Prostate gland (tissue), 2 donors: ENCODE results near the gene SPON2. TPM values are rescaled to one million over a fixed set of nuclear protein-coding genes. Genes with fewer than 3 reads are reported as not detected.

Experiments
- DNase-seq: peaks from one replicate; pipeline ENCODE4 v3.0.0-alpha.2; 2019; ENCODE audit warnings: low spot score
- H3K27ac ChIP-seq, 2 donors: fragments of 200-600 bp; sonication (generic); 2 replicates each; pipeline ENCODE4 v1.5.1; 2017 to 2019
- H3K27me3 ChIP-seq: fragments of 200-600 bp; sonication (generic); replicated peaks from 2 replicates; pipeline ENCODE4 v1.5.1; 2019; ENCODE audit not compliant: insufficient read depth
- H3K36me3 ChIP-seq, 2 donors: fragments of 200-600 bp; sonication (generic); 1 replicate in 1 of 2; 2 replicates in 1 of 2; pipeline versions ENCODE4 v1.5.1 to v1.8.1; 2017 to 2019
- H3K4me1 ChIP-seq: fragments of 200-600 bp; sonication (generic); replicated peaks from 2 replicates; pipeline ENCODE4 v1.5.1; 2019
- H3K4me3 ChIP-seq, 2 donors: fragments of 200-600 bp; sonication (generic); 2 replicates each; pipeline ENCODE4 v1.5.1; 2017 to 2019
- H3K9me3 ChIP-seq: fragments of 200-600 bp; sonication (generic); 2 replicates; pipeline ENCODE4 v1.5.1; 2017
- POLR2A ChIP-seq: fragments of 450-650 bp; IDR thresholded peaks from one replicate; pipeline ENCODE4 v1.6.1; 2016; ENCODE audit warnings: antibody characterized with exemption, mild to moderate bottlenecking
- POLR2AphosphoS5 ChIP-seq: sonication (generic); formaldehyde crosslinking; IDR thresholded peaks from one replicate; pipeline ENCODE4 v1.6.1; 2017; ENCODE audit warnings: antibody characterized with exemption
- WGBS: methylation state at CpG from one replicate; pipeline ENCODE4 v1.1.5; 2018; 5-methylcytosine and 5-hydroxymethylcytosine counted together
- intact Hi-C: fragments of 100-400 bp; cut with DNase I; formaldehyde crosslinking; loops from one replicate; pipeline ENCODE4 v1.14.2; 2022
- total RNA-seq, 2 donors: library from RNA; depleted of rRNA; stranded (reverse); fragments of >200 nt; gene quantifications; one replicate each; pipeline ENCODE4 v1.1.0, GENCODE V29; 2016
- TF ChIP-seq, protein P1 (sequence below), 4 experiments: fragments of 200-600 bp in 2 of 4; fragments of 450-650 bp in 2 of 4; sonication (generic) in 2 of 4; IDR thresholded peaks; 1 replicate in 3 of 4; 2 replicates in 1 of 4; pipeline ENCODE4 v1.5.1; 2016 to 2019; ENCODE audit warnings: antibody characterized with exemption in 4 of 4, mild to moderate bottlenecking in 2 of 4, moderate library complexity in 2 of 4

The SPON2 gene
- total RNA-seq, 2 donors from 2014 or later = 107 to 134 TPM

DNA sequence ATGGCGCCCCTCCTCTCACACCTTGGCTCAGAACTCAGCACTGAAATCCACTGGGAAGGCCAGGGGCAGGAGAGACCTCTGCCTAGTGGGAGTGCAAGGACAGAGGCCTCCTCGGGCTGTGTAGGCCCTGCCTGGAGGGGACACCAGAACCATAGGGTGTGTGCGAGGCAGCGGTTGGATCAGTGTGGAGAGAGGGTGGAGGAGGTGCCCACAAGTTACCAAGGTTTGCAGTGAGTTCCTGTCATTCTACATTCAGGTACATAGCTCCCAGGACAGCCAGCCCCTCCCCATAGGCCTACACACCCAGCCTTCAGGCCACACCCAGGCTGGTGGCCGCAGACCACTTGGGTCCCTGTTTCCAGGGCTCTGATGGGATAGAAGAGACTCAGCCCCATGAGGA is 19.2 kb upstream of the SPON2 start:
- 83% methylated on average over 5 of the region's 5 CpGs for WGBS
- Histone ChIP-seq H3K27ac (peak overlapping the region; percentile 62 to 71), H3K4me1 (peaks cover 8% of the 10 kb centered on the region), H3K9me3 (no peaks in the 10 kb centered on the region), H3K27me3 (no peaks in the 10 kb centered on the region), H3K4me3 (no peak overlapping the region), H3K36me3 (no peaks in the 10 kb centered on the region)
- no peak for TF ChIP-seq POLR2AphosphoS5
- no peak for TF ChIP-seq POLR2A
- TF ChIP-seq, protein P1, sequence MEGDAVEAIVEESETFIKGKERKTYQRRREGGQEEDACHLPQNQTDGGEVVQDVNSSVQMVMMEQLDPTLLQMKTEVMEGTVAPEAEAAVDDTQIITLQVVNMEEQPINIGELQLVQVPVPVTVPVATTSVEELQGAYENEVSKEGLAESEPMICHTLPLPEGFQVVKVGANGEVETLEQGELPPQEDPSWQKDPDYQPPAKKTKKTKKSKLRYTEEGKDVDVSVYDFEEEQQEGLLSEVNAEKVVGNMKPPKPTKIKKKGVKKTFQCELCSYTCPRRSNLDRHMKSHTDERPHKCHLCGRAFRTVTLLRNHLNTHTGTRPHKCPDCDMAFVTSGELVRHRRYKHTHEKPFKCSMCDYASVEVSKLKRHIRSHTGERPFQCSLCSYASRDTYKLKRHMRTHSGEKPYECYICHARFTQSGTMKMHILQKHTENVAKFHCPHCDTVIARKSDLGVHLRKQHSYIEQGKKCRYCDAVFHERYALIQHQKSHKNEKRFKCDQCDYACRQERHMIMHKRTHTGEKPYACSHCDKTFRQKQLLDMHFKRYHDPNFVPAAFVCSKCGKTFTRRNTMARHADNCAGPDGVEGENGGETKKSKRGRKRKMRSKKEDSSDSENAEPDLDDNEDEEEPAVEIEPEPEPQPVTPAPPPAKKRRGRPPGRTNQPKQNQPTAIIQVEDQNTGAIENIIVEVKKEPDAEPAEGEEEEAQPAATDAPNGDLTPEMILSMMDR (IDR thresholded peaks at IDR 0.05) = no peak
- DNase-seq = no peak
- intact Hi-C loops = no loop called here

DNA sequence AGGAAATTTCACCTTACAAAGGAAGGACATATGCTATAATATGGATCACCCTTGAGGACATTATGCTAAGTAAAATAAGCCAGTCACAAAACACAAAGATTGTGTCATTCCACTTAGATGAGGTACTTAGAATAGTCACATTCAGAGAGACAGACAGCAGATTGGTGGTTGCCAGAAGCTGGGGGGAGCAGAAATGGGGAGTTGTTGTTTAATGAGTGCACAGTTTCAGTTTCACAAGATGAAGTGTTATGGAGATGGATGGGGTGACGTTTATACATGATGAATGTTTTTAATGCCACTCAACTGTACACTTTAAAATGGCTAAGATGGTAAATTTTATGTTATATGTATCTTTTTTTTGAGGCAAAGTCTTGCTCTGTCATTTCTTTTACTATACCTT is 14.8 kb upstream of the SPON2 start:
- no peaks in the 10 kb centered on the region for H3K36me3 ChIP-seq
- peaks cover under 1% of the 10 kb centered on the region for H3K4me1 ChIP-seq
- intact Hi-C loops = no loop called here
- no peak overlapping the region for H3K4me3 ChIP-seq
- no peaks in the 10 kb centered on the region for H3K9me3 ChIP-seq
- no peaks in the 10 kb centered on the region for H3K27me3 ChIP-seq
- no peak for TF ChIP-seq POLR2A
- TF ChIP-seq POLR2AphosphoS5 = no peak
- TF ChIP-seq, protein P1 (IDR thresholded peaks at IDR 0.05) = no peak
- H3K27ac ChIP-seq = no peak overlapping the region
- DNase-seq = no peak
- 50% methylated on average over 1 of the region's 1 CpG for WGBS

DNA sequence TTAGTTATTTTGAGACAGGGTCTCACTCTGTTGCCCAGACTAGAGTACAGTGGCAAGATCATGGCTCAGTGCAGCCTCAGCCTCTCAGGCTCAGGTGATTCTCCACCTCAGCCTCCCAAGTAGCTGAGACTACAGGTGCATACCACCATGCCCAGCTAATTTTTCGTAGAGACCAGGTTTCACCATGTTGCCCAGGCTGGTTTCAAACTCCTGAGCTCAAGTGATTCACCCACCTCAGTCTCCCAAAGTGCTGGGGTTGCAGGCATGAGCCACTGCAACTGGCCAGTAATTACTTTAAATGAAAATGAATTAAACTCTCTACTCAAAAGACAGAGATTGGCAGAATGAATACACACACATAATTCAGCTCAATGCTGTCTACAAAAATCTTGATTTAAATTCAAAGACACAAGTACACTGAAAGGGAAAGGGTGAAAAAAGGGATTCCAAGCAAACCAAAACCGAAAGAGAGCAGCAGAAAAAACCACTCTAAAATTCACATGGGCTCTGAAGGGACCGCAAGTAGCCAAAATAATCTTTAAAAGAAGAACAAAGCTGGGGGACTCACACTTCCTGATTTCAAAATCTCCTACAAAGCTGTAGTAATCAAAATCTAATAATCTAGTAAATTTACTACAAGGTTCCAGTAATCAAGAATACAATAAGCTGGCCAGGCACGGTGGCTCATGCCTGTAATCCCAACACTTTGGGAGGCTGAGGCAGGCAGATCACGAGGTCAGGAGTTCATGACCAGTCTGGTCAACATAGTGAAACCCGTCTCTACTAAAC is 11.8 kb upstream of the SPON2 start:
- no peak overlapping the region for H3K4me3 ChIP-seq
- WGBS = 60% methylated on average over 6 of the region's 6 CpGs
- H3K27me3 ChIP-seq = no peaks in the 10 kb centered on the region
- H3K36me3 ChIP-seq = no peaks in the 10 kb centered on the region
- intact Hi-C loops = no loop called here
- H3K4me1 ChIP-seq = no peaks in the 10 kb centered on the region
- H3K27ac ChIP-seq = no peak overlapping the region
- no peaks in the 10 kb centered on the region for H3K9me3 ChIP-seq
- TF ChIP-seq POLR2A (no peak), POLR2AphosphoS5 (no peak)
- TF ChIP-seq, protein P1 (IDR thresholded peaks at IDR 0.05) = no peak
- no peak for DNase-seq

DNA sequence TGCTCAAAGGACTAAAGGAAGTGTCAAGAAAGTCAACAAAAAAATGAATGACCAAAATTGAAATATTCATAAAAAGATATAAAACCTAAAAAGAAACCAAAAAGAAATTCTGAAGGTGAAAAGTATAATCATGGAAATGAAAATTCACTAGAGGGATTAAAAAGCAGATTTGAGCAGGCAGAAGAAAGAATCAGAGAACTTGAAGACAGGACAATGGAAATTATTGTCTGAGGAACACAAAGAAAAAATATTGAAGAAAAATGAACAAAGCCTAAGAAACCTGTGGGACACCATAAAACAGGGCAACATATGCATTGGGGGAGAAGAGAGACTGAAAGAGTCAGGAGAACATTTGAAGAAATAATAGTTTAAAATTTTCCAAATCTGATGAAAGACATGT is 9.9 kb upstream of the SPON2 start:
- no peaks in the 10 kb centered on the region for H3K9me3 ChIP-seq
- TF ChIP-seq POLR2AphosphoS5 (no peak), POLR2A (no peak)
- TF ChIP-seq, protein P1 (IDR thresholded peaks at IDR 0.05) = no peak

DNA sequence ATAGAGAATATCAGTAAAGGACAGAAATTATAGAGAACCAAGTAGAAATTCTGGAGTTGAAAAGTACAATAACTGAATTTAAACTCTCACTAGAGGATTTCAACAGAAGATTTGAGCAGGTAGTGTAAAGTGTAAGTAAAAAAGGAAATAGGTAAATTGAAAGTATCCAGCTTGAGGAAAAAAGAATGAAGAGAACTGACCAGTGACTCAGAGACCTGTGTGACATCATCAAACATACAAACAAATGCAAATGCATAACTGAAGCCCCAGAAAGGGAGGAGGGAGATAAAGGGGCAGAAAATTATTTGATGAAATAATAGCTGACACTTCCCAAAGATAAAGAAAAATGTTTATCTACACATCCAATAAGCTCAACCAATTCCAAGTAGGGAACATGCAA is 8.3 kb upstream of the SPON2 start:
- Histone ChIP-seq H3K4me1 (no peaks in the 10 kb centered on the region), H3K36me3 (no peaks in the 10 kb centered on the region), H3K4me3 (no peak overlapping the region), H3K27ac (no peak overlapping the region), H3K27me3 (no peaks in the 10 kb centered on the region), H3K9me3 (no peaks in the 10 kb centered on the region)
- DNase-seq = no peak
- intact Hi-C loops = no loop called here
- TF ChIP-seq, protein P1 (IDR thresholded peaks at IDR 0.05) = no peak

More for the DNA sequence above, 9.9 kb upstream of the SPON2 start:
- no peaks in the 10 kb centered on the region for H3K4me1 ChIP-seq
- H3K27ac ChIP-seq = no peak overlapping the region
- no peak for DNase-seq
- H3K36me3 ChIP-seq = no peaks in the 10 kb centered on the region
- intact Hi-C loops = no loop called here
- no peaks in the 10 kb centered on the region for H3K27me3 ChIP-seq
- no peak overlapping the region for H3K4me3 ChIP-seq
